Measurements from ENCODE around the gene KIAA1328.

Gene KIAA1328

DNA sequence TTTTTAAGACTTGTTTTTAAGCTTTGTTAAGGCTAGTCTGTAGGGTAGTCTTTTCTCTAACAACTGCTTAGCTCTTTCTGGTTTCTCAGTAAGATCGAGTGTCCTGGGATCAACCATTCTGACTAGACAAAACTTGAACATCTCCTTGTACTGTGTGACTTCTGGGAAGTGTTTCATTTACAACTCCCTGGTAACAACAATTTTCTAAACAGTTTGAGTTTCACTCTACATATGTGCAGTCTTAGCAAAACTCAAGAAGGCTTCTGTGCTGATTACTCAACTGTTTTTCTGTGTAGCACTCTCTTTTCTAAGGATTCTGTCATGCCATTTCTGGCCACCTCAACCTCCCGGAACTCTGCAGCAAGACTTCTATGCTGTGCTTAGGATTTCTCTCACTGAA lies 204.5 kb downstream of the KIAA1328 start:
- Histone ChIP-seq H3K27me3 (ENCODE audit: insufficient read depth, poor library complexity, severe bottlenecking) (no peaks in the 10 kb centered on the region), H3K4me3 (replicated peaks; ENCODE audit: insufficient read depth, low read length) (no peak overlapping the region), H3K27ac (replicated peaks) (no peak overlapping the region)
- DNase-seq (ENCODE audit: low read depth in 1 of 2, low spot score in 1 of 2) = no peak
- no peak for TF ChIP-seq SPI1 (IDR thresholded peaks at IDR 0.05; ENCODE audit: borderline replicate concordance, low read depth)
- TF ChIP-seq, protein P1, sequence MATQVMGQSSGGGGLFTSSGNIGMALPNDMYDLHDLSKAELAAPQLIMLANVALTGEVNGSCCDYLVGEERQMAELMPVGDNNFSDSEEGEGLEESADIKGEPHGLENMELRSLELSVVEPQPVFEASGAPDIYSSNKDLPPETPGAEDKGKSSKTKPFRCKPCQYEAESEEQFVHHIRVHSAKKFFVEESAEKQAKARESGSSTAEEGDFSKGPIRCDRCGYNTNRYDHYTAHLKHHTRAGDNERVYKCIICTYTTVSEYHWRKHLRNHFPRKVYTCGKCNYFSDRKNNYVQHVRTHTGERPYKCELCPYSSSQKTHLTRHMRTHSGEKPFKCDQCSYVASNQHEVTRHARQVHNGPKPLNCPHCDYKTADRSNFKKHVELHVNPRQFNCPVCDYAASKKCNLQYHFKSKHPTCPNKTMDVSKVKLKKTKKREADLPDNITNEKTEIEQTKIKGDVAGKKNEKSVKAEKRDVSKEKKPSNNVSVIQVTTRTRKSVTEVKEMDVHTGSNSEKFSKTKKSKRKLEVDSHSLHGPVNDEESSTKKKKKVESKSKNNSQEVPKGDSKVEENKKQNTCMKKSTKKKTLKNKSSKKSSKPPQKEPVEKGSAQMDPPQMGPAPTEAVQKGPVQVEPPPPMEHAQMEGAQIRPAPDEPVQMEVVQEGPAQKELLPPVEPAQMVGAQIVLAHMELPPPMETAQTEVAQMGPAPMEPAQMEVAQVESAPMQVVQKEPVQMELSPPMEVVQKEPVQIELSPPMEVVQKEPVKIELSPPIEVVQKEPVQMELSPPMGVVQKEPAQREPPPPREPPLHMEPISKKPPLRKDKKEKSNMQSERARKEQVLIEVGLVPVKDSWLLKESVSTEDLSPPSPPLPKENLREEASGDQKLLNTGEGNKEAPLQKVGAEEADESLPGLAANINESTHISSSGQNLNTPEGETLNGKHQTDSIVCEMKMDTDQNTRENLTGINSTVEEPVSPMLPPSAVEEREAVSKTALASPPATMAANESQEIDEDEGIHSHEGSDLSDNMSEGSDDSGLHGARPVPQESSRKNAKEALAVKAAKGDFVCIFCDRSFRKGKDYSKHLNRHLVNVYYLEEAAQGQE (IDR thresholded peaks at IDR 0.05; ENCODE audit: insufficient replicate concordance, low read depth) = no peak
- TF ChIP-seq, protein P2, sequence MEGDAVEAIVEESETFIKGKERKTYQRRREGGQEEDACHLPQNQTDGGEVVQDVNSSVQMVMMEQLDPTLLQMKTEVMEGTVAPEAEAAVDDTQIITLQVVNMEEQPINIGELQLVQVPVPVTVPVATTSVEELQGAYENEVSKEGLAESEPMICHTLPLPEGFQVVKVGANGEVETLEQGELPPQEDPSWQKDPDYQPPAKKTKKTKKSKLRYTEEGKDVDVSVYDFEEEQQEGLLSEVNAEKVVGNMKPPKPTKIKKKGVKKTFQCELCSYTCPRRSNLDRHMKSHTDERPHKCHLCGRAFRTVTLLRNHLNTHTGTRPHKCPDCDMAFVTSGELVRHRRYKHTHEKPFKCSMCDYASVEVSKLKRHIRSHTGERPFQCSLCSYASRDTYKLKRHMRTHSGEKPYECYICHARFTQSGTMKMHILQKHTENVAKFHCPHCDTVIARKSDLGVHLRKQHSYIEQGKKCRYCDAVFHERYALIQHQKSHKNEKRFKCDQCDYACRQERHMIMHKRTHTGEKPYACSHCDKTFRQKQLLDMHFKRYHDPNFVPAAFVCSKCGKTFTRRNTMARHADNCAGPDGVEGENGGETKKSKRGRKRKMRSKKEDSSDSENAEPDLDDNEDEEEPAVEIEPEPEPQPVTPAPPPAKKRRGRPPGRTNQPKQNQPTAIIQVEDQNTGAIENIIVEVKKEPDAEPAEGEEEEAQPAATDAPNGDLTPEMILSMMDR (IDR thresholded peaks at IDR 0.05; ENCODE audit: insufficient read depth, low read length) = no peak
- no peak for TF ChIP-seq POLR2AphosphoS5 (IDR thresholded peaks at IDR 0.05; ENCODE audit: low read depth)
- no peak for TF ChIP-seq GABPA (IDR thresholded peaks at IDR 0.05; ENCODE audit: low read depth)

DNA sequence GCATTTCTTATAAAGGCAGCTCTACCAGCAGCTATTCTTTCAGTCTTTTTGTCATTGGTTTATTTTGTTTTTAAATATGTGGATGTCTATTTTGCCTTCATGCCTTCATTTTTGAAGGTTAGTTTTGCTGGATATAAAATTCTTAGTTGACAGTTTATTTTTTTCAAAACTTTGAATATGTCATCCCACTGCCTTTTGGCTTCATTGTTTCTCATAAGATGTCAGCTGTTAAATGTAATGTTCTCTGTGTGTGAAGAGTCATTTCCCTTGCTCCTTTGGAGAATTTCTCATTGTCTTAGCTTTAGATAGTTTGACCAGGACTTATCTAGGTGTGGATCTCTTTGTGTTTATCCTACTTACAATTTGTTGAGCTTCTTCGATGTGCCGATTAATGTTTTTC lies 213.5 kb downstream of the KIAA1328 start:
- no peak overlapping the region for H3K27ac ChIP-seq (replicated peaks)
- TF ChIP-seq GABPA (IDR thresholded peaks at IDR 0.05; ENCODE audit: low read depth) = no peak
- no peak for TF ChIP-seq POLR2AphosphoS5 (IDR thresholded peaks at IDR 0.05; ENCODE audit: low read depth)
- TF ChIP-seq, protein P1 (IDR thresholded peaks at IDR 0.05; ENCODE audit: insufficient replicate concordance, low read depth) = no peak
- TF ChIP-seq, protein P2 (IDR thresholded peaks at IDR 0.05; ENCODE audit: insufficient read depth, low read length) = no peak
- no peak for TF ChIP-seq SPI1 (IDR thresholded peaks at IDR 0.05; ENCODE audit: borderline replicate concordance, low read depth)
- no peak for DNase-seq (ENCODE audit: low read depth in 1 of 2, low spot score in 1 of 2)
- H3K27me3 ChIP-seq (ENCODE audit: insufficient read depth, poor library complexity, severe bottlenecking) = no peaks in the 10 kb centered on the region
- H3K4me3 ChIP-seq (replicated peaks; ENCODE audit: insufficient read depth, low read length) = no peak overlapping the region

DNA sequence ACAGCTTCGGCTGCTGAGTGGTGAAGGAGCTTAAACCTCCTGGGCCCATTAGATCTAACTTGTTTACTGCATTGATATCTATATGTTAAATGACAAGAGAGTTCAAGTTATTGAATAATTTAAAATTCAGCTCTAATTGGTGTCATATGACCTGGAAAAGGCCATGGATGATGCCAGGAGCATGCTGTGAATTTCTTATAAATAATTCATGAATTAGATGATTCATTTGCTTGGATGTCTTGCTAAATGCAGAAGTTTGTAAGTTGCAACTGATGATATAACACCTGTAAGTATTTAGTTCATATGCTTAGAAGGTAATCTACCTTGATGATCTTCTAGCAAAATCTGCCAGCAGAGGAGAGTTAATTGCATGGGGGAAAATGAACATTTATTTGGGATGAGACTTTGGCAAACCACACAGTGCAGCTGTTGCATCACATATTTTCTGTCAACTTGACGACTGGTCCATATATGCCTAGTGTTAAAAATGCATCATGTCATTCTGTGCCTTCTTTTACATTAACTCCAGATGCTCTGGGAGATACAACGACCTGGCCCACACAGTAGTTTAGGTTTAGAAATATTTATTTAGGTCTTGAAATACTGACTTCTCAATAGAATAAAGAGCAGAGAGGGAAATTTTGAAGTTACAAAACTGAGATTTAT lies 226.3 kb downstream of the KIAA1328 start:
- no peaks in the 10 kb centered on the region for H3K27me3 ChIP-seq (ENCODE audit: insufficient read depth, poor library complexity, severe bottlenecking)
- no peak overlapping the region for H3K4me3 ChIP-seq (replicated peaks; ENCODE audit: insufficient read depth, low read length)
- no peak overlapping the region for H3K27ac ChIP-seq (replicated peaks)
- TF ChIP-seq GABPA (IDR thresholded peaks at IDR 0.05; ENCODE audit: low read depth) = no peak
- TF ChIP-seq, protein P1 (IDR thresholded peaks at IDR 0.05; ENCODE audit: insufficient replicate concordance, low read depth) = no peak
- TF ChIP-seq POLR2AphosphoS5 (IDR thresholded peaks at IDR 0.05; ENCODE audit: low read depth) = no peak
- TF ChIP-seq, protein P2 (IDR thresholded peaks at IDR 0.05; ENCODE audit: insufficient read depth, low read length) = no peak
- TF ChIP-seq SPI1 (IDR thresholded peaks at IDR 0.05; ENCODE audit: borderline replicate concordance, low read depth) = no peak
- no peak for DNase-seq (ENCODE audit: low read depth in 1 of 2, low spot score in 1 of 2)
